Endothelial cell of umbilical vein (primary cell): ENCODE results near the gene CCDC6. TPM values are rescaled to one million over a fixed set of nuclear protein-coding genes. Genes with fewer than 3 reads are reported as not detected.

Experiments
- BruUV-seq: library from RNA; stranded (reverse); fragments of 400-500 nt; replicated peaks from 2 replicates; lab custom pipeline; 2021; lab: Mats Ljungman, UMichigan
- CTCF ChIA-PET: fragments of 300-600, 350-600 bp; sonication (Branson Sonifier 250); formaldehyde crosslinking; loops from one replicate; lab custom pipeline; 2021; ENCODE audit warnings: antibody characterized with exemption, inconsistent platforms; lab: Charles Lee
- POLR2A ChIA-PET: fragments of 300-600, 350-600 bp; sonication (Branson Sonifier 250); formaldehyde crosslinking; loops from one replicate; lab custom pipeline; 2021; ENCODE audit warnings: antibody characterized with exemption, inconsistent platforms; lab: Charles Lee
- DNase-seq: peaks from one replicate; pipeline ENCODE4 v3.0.0-alpha.2; 2011; ENCODE audit warnings: low read depth, low spot score
- FAIRE-seq: peaks from 2 replicates; lab custom pipeline; 2011; peaks lifted over from hg19 to GRCh38; lab: Jason Lieb, UNC
- H2AFZ ChIP-seq: 2 replicates; pipeline ENCODE4 v1.6.0; 2012; ENCODE audit warnings: low read depth, low read length, control low read depth, inconsistent platforms
- H3K27ac ChIP-seq: 2 replicates; pipeline ENCODE4 v1.5.1; 2011; ENCODE audit warnings: low read depth, mild to moderate bottlenecking, control low read depth, low read length, moderate library complexity; ENCODE audit not compliant: insufficient read depth
- H3K27me3 ChIP-seq, 2 experiments: 2 replicates each; pipeline versions ENCODE4 v1.6.0 to v1.6.1; 2011; ENCODE audit warnings: low read length in 2 of 2, mixed read lengths in 1 of 2; ENCODE audit not compliant: control insufficient read depth in 2 of 2, insufficient read depth in 2 of 2
- H3K36me3 ChIP-seq, 2 experiments: 2 replicates in 1 of 2; 3 replicates in 1 of 2; pipeline ENCODE4 v1.5.1; 2011; ENCODE audit warnings: low read length in 2 of 2, mild to moderate bottlenecking in 1 of 2, moderate library complexity in 1 of 2; ENCODE audit not compliant: control insufficient read depth in 2 of 2, insufficient read depth in 2 of 2; ENCODE audit errors: extremely low read depth in 1 of 2
- H3K4me1 ChIP-seq: 3 replicates; pipeline ENCODE4 v1.5.1; 2011; ENCODE audit warnings: mild to moderate bottlenecking, low read length; ENCODE audit not compliant: control insufficient read depth, insufficient read depth; ENCODE audit errors: extremely low read depth
- H3K4me2 ChIP-seq: 2 replicates; pipeline ENCODE4 v1.6.1; 2011; ENCODE audit warnings: low read length, control low read depth, mixed read lengths; ENCODE audit not compliant: insufficient read depth
- H3K4me3 ChIP-seq, 3 experiments: fragments of 200-600 bp in 1 of 3; sonication (generic), shearing (Covaris generic) in 1 of 3; replicated peaks in 1 of 3; 2 replicates each; pipeline ENCODE4 v1.5.1; 2011 to 2016; ENCODE audit warnings: control low read depth in 3 of 3, low read length in 3 of 3, mild to moderate bottlenecking in 2 of 3, inconsistent platforms in 1 of 3, low read depth in 1 of 3, moderate library complexity in 1 of 3; ENCODE audit not compliant: insufficient read depth in 1 of 3
- H3K79me2 ChIP-seq: 2 replicates; pipeline ENCODE4 v1.6.0; 2012; ENCODE audit warnings: low read length, inconsistent platforms; ENCODE audit not compliant: control insufficient read depth, insufficient read depth
- H3K9ac ChIP-seq: replicated peaks from 2 replicates; pipeline ENCODE3; 2011; ENCODE audit warnings: low read length, control low read depth; ENCODE audit not compliant: insufficient read depth; ENCODE audit errors: extremely low read depth
- H3K9me1 ChIP-seq: replicated peaks from 3 replicates; pipeline ENCODE4 v1.6.0; 2011; ENCODE audit warnings: mild to moderate bottlenecking, low read length; ENCODE audit not compliant: control insufficient read depth, insufficient read depth; ENCODE audit errors: extremely low read depth
- H3K9me3 ChIP-seq: replicated peaks from 2 replicates; pipeline ENCODE4 v1.5.1; 2012; ENCODE audit warnings: low read length, inconsistent platforms; ENCODE audit not compliant: control insufficient read depth, insufficient read depth
- H4K20me1 ChIP-seq: replicated peaks from 2 replicates; pipeline ENCODE3; 2011; ENCODE audit warnings: mild to moderate bottlenecking, low read length; ENCODE audit not compliant: control insufficient read depth, insufficient read depth; ENCODE audit errors: extremely low read depth
- EZH2 ChIP-seq: IDR thresholded peaks from 2 replicates; pipeline ENCODE4 v1.6.1; 2012; ENCODE audit warnings: borderline replicate concordance, low read depth, mild to moderate bottlenecking, moderate library complexity, low read length, inconsistent platforms; ENCODE audit not compliant: severe bottlenecking
- FOS ChIP-seq: IDR thresholded peaks from 2 replicates; pipeline ENCODE4 v1.6.1; 2011; ENCODE audit warnings: mild to moderate bottlenecking, low read length, moderate library complexity, borderline replicate concordance; ENCODE audit not compliant: insufficient read depth
- GATA2 ChIP-seq: IDR thresholded peaks from 2 replicates; pipeline ENCODE4 v1.7.0; 2011; ENCODE audit warnings: low read depth, mild to moderate bottlenecking, moderate library complexity, mixed read lengths, low read length; ENCODE audit not compliant: insufficient read length, insufficient read depth
- MAX ChIP-seq: IDR thresholded peaks from 2 replicates; pipeline ENCODE4 v1.6.1; 2011; ENCODE audit not compliant: insufficient read depth, insufficient read length
- POLR2A ChIP-seq: IDR thresholded peaks from 2 replicates; pipeline ENCODE4 v1.6.1; 2012; ENCODE audit warnings: low read depth, mild to moderate bottlenecking, control low read depth, low read length
- POLR2AphosphoS5 ChIP-seq: IDR thresholded peaks from 2 replicates; pipeline ENCODE4 v1.6.1; 2012; ENCODE audit warnings: low read depth, mild to moderate bottlenecking, control low read depth, low read length, moderate library complexity; ENCODE audit not compliant: insufficient read depth
- dilution Hi-C: fragments of 300-500 bp; cut with MboI; formaldehyde crosslinking; loops from one replicate; pipeline ENCODE4 v1.15.0; 2019; ENCODE audit warnings: low sequenced_read_pairs; ENCODE audit not compliant: extremely low pct_ligation_motif_present
- intact Hi-C: fragments of 100-400 bp; cut with micrococcal nuclease; formaldehyde crosslinking; loops from one replicate; pipeline ENCODE4 v1.10.0; 2022
- polyA plus RNA-seq, 4 experiments: library from polyadenylated mRNA; depleted of rRNA in 3 of 4; stranded (reverse) in 3 of 4; unstranded in 1 of 4; fragments of >200 nt; gene quantifications; 2 replicates each; pipeline versions ENCODE4 v1.2.1 to v1.2.3, GENCODE V29; 2011 to 2012; ENCODE audit warnings: missing spikeins in 1 of 4
- total RNA-seq: library from RNA; stranded (reverse); gene quantifications from 2 replicates; pipeline ENCODE4 v1.2.3, GENCODE V29; 2021
- TF ChIP-seq, protein P1 (sequence below), 2 donors: IDR thresholded peaks; 1 replicate in 1 of 2; 2 replicates in 1 of 2; pipeline ENCODE4 v1.5.1; 2011; ENCODE audit warnings: low read length in 2 of 2, mild to moderate bottlenecking in 2 of 2, moderate library complexity in 2 of 2, control low read depth in 1 of 2, inconsistent platforms in 1 of 2, low read depth in 1 of 2; ENCODE audit not compliant: insufficient read depth in 1 of 2; ENCODE audit errors: extremely low read depth in 1 of 2

CCDC6 gene
- total and polyA plus RNA-seq, 2 donors (not counting 3 experiments of a cell fraction or from before 2014, with no cell fraction given): 16.8 to 36.8 TPM

DNA sequence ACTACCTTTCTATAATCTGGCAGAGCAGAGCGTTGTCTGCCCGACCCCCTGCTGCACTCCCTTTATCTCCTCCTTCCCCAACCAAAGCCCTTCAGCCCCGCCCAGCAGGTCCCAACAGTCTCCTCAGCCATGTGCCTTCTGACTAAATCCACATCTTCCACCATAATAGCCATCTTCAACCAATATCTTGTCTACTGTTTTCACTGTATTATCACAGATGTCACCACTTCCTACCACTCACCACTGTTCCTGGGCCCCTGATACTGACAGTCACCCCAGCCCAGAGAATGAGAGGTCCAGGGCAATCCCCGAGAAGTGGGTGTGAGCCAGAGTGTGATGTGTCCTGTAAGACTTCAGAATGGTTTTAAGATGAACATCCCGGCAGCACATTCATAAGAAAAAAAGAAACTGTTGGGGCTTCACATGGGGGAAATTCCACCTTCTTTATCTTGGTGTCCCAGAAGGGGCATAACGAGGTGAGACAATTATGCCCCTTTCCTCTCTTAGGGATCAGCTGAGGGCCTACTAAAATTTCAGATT, 25.3 kb downstream of the CCDC6 start:
- Histone ChIP-seq H3K27ac (no peak overlapping the region), H3K4me2 (no peak overlapping the region), H3K36me3 (no peaks in the 10 kb centered on the region), H2AFZ (no peak overlapping the region), H3K9me1 (no peaks in the 10 kb centered on the region), H3K9ac (no peak overlapping the region), H3K9me3 (no peaks in the 10 kb centered on the region), H3K79me2 (peaks cover 67% of the 10 kb centered on the region), H3K27me3 (no peaks in the 10 kb centered on the region), H3K4me3 (no peak overlapping the region), H4K20me1 (peaks cover 4% of the 10 kb centered on the region), H3K4me1 (peaks cover 5% of the 10 kb centered on the region)
- FAIRE-seq (no peak), DNase-seq (no peak)
- POLR2A ChIA-PET: no interaction called here
- intact Hi-C loops: no loop called here
- no TSS peak for BruUV-seq
- CTCF ChIA-PET: no interaction called here
- TF ChIP-seq EZH2 (no peak), POLR2AphosphoS5 (no peak), MAX (no peak), POLR2A (no peak), FOS (no peak), GATA2 (no peak)
- TF ChIP-seq, protein P1, sequence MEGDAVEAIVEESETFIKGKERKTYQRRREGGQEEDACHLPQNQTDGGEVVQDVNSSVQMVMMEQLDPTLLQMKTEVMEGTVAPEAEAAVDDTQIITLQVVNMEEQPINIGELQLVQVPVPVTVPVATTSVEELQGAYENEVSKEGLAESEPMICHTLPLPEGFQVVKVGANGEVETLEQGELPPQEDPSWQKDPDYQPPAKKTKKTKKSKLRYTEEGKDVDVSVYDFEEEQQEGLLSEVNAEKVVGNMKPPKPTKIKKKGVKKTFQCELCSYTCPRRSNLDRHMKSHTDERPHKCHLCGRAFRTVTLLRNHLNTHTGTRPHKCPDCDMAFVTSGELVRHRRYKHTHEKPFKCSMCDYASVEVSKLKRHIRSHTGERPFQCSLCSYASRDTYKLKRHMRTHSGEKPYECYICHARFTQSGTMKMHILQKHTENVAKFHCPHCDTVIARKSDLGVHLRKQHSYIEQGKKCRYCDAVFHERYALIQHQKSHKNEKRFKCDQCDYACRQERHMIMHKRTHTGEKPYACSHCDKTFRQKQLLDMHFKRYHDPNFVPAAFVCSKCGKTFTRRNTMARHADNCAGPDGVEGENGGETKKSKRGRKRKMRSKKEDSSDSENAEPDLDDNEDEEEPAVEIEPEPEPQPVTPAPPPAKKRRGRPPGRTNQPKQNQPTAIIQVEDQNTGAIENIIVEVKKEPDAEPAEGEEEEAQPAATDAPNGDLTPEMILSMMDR (IDR thresholded peaks at IDR 0.05; ENCODE audit: extremely low read depth in 1 of 2, insufficient read depth in 1 of 2, low read depth in 1 of 2, low read length in 2 of 2): no peak
- dilution Hi-C loops: no loop called here
